ENCODE results near the gene CRIM1.

DNA sequence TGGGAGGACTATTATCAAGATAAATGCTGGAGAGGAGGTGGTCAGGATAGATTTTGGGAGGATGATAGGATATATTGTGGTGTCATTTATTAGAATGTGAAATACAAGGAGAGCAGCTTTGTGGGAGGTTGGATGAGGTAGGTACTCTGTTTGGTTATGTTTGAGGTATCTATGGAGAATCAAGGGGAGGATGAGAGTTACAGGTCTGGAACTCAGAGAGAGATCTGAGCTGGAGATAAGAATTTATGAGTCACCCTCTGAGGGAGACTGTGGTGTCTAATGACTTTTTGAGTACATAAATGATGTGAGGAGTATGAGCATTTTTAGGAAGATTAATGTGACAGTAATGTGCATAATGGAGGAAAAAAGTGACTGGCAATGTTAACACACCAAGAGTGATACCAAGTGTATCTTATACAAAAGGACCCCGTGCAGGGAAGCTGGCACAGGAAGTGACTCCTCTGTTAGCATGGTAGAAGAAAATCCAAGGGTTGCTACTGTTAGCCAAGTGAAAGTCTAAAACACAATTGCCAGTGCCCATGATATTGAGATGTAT, 48.2 kb downstream of the CRIM1 start:
- TF ChIP-seq EP300 (IDR thresholded peaks at IDR 0.05; ENCODE audit: low read depth) (no peak), CTCF (IDR thresholded peaks at IDR 0.05) (no peak)
